A549 treated with Hydrocortisone at 1 μM for 4 hours (cell line): ENCODE results near the gene SPAG6. TPM values are rescaled to one million over a fixed set of nuclear protein-coding genes. Genes with fewer than 3 reads are reported as not detected.

Source experiments
- total RNA-seq: library from RNA; stranded (reverse); fragments of 200-300 nt; extraction: Qiagen RNA extraction; gene quantifications from 5 replicates; pipeline ENCODE4 v1.2.3, GENCODE V29; 2022

The SPAG6 gene
- total RNA-seq: not detected in 5 replicates

DNA sequence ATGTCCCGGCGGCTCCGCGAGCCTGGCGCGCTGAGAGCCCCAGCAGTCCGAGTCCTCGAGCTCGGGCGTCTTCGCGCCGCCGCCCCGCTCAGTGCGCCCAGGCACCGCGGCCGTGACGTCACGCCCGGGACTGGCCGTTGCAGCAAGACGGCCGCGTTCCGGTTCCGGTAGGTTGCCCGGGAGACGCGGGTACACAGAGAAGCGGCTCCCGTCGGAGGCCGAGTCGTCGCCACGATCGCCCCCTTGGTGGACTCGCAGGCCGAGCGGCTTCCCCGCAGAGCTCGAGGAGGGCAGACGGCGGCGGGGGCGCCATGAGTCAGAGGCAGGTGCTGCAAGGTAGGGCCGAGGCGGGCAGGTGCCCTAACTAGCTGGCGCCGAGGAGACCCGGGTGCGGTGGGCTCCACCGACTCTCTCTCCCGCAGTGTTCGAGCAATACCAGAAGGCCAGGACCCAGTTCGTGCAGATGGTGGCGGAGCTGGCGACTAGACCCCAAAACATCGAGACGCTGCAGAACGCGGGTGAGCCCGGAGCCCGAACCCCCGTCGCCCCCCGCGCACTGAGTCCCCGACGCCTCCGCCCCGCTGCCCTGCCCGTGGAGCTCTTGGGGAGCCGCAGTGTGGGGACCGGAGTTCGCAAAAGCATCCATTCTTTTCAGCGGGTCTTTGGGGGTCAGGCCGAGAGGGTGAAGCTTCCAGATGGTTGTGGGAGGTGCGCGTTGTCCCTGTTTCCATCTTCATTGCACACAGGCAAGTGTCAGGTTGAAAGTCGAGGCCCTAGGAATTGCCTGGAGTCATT, at the start of gene SPAG6:
SPAG6 (plus strand) TSS at position 196 of the 795 bp plus-strand sequence; CDS start at position 312, 116 bp downstream.

DNA sequence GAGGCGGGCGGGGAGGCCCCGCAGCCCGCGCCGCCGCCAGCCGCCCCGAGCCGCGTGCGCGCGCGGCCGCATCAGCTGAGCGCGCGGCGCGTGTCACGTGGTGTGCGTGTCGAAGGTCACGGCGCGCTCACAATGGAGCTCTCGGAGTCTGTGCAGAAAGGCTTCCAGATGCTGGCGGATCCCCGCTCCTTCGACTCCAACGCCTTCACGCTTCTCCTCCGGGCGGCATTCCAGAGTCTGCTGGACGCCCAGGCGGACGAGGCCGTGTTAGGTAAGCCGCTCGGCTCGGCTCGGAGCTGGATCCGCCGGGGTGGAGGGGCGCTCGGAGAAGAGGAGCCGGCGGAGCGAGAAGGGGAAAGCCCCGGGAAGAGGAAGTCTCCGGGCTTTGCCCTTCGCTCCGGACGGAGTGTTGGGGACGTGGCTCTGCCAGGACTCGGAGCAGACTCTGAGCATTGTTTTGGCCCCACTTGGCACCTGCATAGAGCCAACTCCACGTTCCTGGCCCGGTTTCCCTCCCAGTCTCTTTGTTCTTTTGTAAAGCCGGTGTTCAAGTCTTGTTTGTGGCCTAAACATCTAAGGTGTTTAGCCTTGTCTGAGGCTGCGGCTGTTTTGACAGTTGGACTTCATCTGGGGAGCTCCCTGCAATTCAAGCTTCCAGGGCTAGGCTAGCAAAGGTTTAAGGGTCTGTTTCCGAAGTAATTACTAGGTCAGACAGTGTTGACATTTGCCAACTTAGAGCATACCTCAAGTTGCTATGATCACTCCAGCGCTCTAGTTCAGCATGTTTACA, 28.8 kb upstream of the SPAG6 start, which contains the start of gene COMMD3:
COMMD3 (plus strand) TSS at position 103 of the 790 bp plus-strand sequence; CDS start at position 133, 30 bp downstream.

DNA sequence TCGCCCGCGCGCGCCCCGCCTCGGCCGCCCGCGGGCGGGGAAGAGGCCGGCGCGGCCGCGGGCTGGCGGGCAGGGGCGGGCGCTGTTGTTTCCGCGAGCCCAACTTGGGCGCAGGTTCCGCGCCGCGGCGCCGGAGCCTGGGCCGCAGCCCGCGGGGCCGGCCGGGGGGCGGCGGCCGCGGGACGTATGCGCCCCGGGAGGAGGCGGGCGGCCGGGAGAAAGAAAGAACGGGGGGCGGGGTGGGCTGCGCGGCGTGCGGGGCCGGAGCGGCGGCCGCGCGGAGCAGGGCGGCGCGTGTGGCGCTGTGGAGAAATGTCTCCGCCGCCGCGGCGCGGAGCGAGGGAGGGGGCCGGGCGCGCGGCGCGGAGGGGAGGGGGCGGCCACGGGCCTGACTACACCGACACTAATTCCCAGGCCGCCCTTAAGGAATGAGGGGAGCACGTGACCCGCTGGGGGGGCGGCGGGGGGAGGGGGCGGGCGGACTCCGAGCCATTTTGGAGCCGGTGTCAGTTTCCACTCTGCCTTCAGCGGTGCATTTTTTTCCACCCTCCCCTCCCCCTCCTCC, 24.6 kb upstream of the SPAG6 start, which contains the start of gene BMI1:
BMI1 (plus strand) TSS at position 509 of the 565 bp plus-strand sequence. CDS start 5,351 bp downstream, outside the sequence.

Other genes with a start within 250 kb of the SPAG6 start
- not detected in 5 replicates for gene EBLN1, start 127.5 kb upstream of the SPAG6 start, total RNA-seq
- gene COMMD3, start 29.1 kb upstream of the SPAG6 start, total RNA-seq: 37.1 to 50.5 TPM (median 48.5 TPM) in 5 replicates
- gene BMI1, start 24.4 kb upstream of the SPAG6 start, total RNA-seq: 29.8 to 40.6 TPM (median 36.0 TPM) in 5 replicates